ENCODE results near the gene PLSCR2.

DNA sequence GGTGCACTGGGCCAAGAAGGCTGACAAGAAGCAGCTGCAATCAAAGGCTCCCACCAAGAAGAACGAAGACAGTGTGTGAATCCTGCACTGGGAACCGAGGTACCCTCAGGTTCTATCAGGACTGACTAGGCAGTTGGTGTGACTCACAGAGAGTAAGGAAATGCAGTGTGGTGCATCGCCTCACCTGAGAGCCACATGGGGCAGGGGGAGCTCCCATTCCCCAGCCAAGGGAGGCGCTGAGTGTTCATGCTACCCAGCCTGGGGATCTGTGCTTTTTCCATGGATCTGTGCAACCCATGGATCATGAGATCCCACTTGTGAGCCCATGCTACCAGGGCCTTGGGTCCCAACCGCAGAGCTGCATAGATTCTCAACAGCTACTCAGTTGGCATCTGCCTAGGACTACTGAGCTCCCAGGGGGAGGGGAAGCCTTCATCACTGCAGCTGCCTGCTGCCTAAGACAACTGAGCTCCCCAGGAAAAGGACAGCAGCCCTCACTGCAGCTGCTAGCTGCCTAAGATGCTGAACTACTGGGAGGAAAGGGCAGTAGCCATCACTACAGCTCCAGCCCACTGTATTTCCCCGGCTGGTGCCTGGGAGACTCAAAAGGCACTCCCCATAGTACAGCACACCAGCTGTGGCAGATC, 6.9 kb upstream of the PLSCR2 start:
- no peak for TF ChIP-seq EZH2 (IDR thresholded peaks at IDR 0.05; ENCODE audit: borderline replicate concordance, insufficient read depth, low read depth, low read length, poor library complexity, severe bottlenecking)
- TF ChIP-seq, protein P1, sequence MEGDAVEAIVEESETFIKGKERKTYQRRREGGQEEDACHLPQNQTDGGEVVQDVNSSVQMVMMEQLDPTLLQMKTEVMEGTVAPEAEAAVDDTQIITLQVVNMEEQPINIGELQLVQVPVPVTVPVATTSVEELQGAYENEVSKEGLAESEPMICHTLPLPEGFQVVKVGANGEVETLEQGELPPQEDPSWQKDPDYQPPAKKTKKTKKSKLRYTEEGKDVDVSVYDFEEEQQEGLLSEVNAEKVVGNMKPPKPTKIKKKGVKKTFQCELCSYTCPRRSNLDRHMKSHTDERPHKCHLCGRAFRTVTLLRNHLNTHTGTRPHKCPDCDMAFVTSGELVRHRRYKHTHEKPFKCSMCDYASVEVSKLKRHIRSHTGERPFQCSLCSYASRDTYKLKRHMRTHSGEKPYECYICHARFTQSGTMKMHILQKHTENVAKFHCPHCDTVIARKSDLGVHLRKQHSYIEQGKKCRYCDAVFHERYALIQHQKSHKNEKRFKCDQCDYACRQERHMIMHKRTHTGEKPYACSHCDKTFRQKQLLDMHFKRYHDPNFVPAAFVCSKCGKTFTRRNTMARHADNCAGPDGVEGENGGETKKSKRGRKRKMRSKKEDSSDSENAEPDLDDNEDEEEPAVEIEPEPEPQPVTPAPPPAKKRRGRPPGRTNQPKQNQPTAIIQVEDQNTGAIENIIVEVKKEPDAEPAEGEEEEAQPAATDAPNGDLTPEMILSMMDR (IDR thresholded peaks at IDR 0.05): no peak
